A673 (cell line): ENCODE results near the gene TRPV4. TPM values are rescaled to one million over a fixed set of nuclear protein-coding genes. Genes with fewer than 3 reads are reported as not detected.
"Not testable (repeated sequence)": the region's sequence is repeated elsewhere in the genome, so short reads cannot be mapped to it uniquely, and the experiment has no call there.

Experiments
- BruUV-seq: library from RNA; stranded (reverse); fragments of 400-500 nt; replicated peaks from 2 replicates; lab custom pipeline; 2021; lab: Mats Ljungman, UMichigan
- CTCF ChIA-PET: fragments of 300-600 bp; sonication (Branson Sonifier 250); formaldehyde crosslinking; loops from one replicate; lab custom pipeline; 2022; ENCODE audit warnings: antibody characterized with exemption; lab: Charles Lee
- POLR2A ChIA-PET: fragments of 300-600 bp; sonication (Branson Sonifier 250); formaldehyde crosslinking; loops from one replicate; lab custom pipeline; 2022; ENCODE audit warnings: antibody characterized with exemption; ENCODE audit not compliant: low non-redundant PET; lab: Charles Lee
- DNase-seq: peaks from one replicate; pipeline ENCODE4 v3.0.0-alpha.2; 2015; ENCODE audit warnings: low spot score
- H3K27ac ChIP-seq: fragments of 200-600 bp; sonication (generic); 2 replicates; pipeline ENCODE4 v1.5.1; 2016; ENCODE audit warnings: mixed run types, low read depth, mild to moderate bottlenecking, mixed read lengths, antibody characterized with exemption, low read length; ENCODE audit not compliant: poor library complexity, severe bottlenecking
- H3K27me3 ChIP-seq: fragments of 200-600 bp; sonication (generic); replicated peaks from 2 replicates; pipeline ENCODE4 v1.6.1; 2017; ENCODE audit warnings: mixed run types, low read depth, mild to moderate bottlenecking, mixed read lengths, antibody characterized with exemption, low read length; ENCODE audit not compliant: insufficient read depth, poor library complexity
- H3K36me3 ChIP-seq: fragments of 200-600 bp; sonication (generic); 2 replicates; pipeline ENCODE4 v1.6.1; 2016; ENCODE audit warnings: mixed run types, mild to moderate bottlenecking, mixed read lengths, antibody characterized with exemption, low read length; ENCODE audit not compliant: insufficient read depth, poor library complexity, severe bottlenecking
- H3K4me1 ChIP-seq: fragments of 200-600 bp; sonication (generic); 2 replicates; pipeline ENCODE4 v1.6.1; 2017; ENCODE audit warnings: mixed run types, mild to moderate bottlenecking, mixed read lengths, antibody characterized with exemption, low read length; ENCODE audit not compliant: insufficient read depth, poor library complexity, severe bottlenecking
- H3K4me3 ChIP-seq: fragments of 200-600 bp; sonication (generic); 2 replicates; pipeline ENCODE4 v1.5.1; 2016; ENCODE audit warnings: low read depth, mixed run types, mild to moderate bottlenecking, mixed read lengths, low read length; ENCODE audit not compliant: poor library complexity, severe bottlenecking
- H3K9me3 ChIP-seq: fragments of 200-600 bp; sonication (generic); 2 replicates; pipeline ENCODE4 v1.6.1; 2016; ENCODE audit warnings: mixed run types, low read depth, mild to moderate bottlenecking, mixed read lengths, antibody characterized with exemption, low read length; ENCODE audit not compliant: poor library complexity, severe bottlenecking
- CTCF ChIP-seq: fragments of 300-800, 200-600 bp; sonication (generic); conservative IDR thresholded peaks from 2 replicates; pipeline ENCODE4 v1.5.1; 2017; ENCODE audit warnings: low read depth, mild to moderate bottlenecking, antibody characterized with exemption, low read length, moderate library complexity, mixed read lengths
- EZH2 ChIP-seq: fragments of 200-600 bp; sonication (generic); IDR thresholded peaks from 2 replicates; pipeline ENCODE4 v1.6.1; 2017; ENCODE audit warnings: borderline replicate concordance, low read depth, mild to moderate bottlenecking, mixed read lengths, antibody characterized with exemption, low read length; ENCODE audit not compliant: poor library complexity, severe bottlenecking
- intact Hi-C: fragments of 100-400 bp; cut with micrococcal nuclease; formaldehyde crosslinking; loops from one replicate; pipeline ENCODE4 v1.10.0; 2022; ENCODE audit not compliant: unreplicated experiment
- total RNA-seq: library from RNA; stranded (reverse); gene quantifications from 2 replicates; pipeline ENCODE4 v1.2.3, GENCODE V29; 2021

TRPV4 gene
- total RNA-seq, 1 experiment from 2014 or later, result 0.11 TPM

GRCh38 chr12:109863847-109864712 is 30.9 kb upstream of the TRPV4 start:
- TF ChIP-seq EZH2 (no peak), CTCF (no peak)
- intact Hi-C loops, result no loop called here
- POLR2A ChIA-PET, result no interaction called here

DNA sequence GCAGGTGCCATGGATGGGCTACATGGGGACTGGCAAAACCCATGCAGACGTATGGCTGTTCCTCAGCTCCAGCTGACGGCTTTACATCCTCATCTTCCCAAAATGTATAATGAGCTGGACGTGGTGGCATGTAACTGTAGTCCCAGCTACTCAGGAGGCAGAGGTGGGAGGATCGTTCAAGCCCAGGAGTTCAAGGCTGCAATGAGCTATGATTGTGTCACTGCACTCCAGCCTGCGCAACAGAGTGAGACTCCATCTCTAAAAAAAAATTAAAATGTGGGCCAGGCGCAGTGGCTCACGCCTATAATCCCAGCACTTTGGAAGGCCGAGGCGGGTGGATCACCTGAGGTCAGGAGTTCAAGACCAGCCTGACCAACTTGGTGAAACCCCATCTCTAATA is 29.3 kb upstream of the TRPV4 start:
- H3K27ac ChIP-seq, H3K36me3 ChIP-seq, BruUV-seq, POLR2A ChIA-PET, H3K27me3 ChIP-seq, DNase-seq, H3K9me3 ChIP-seq, intact Hi-C loops, H3K4me1 ChIP-seq, CTCF ChIA-PET, H3K4me3 ChIP-seq: not testable (repeated sequence)

More at GRCh38 chr12:109863847-109864712, 30.9 kb upstream of the TRPV4 start:
- CTCF ChIA-PET, result no interaction called here
- no peak overlapping the region for H3K27ac ChIP-seq
- BruUV-seq, result no TSS peak
- H3K9me3 ChIP-seq, result no peaks in the 10 kb centered on the region
- no peak for DNase-seq
- H3K4me1 ChIP-seq, result no peaks in the 10 kb centered on the region
- H3K27me3 ChIP-seq, result no peaks in the 10 kb centered on the region
- no peak overlapping the region for H3K4me3 ChIP-seq
- H3K36me3 ChIP-seq, result no peaks in the 10 kb centered on the region

GRCh38 chr12:109861689-109862314 is 28.6 kb upstream of the TRPV4 start:
- H3K27me3 ChIP-seq, result no peaks in the 10 kb centered on the region
- H3K4me3 ChIP-seq, result no peak overlapping the region
- TF ChIP-seq CTCF, result no peak
- TF ChIP-seq EZH2, result no peak
- H3K36me3 ChIP-seq, result no peaks in the 10 kb centered on the region
- ChIA-PET CTCF (no interaction called here), POLR2A (no interaction called here)
- intact Hi-C loops, result no loop called here
- no peaks in the 10 kb centered on the region for H3K9me3 ChIP-seq
- no peak for DNase-seq
- H3K27ac ChIP-seq, result no peak overlapping the region
- no TSS peak for BruUV-seq
- H3K4me1 ChIP-seq, result no peaks in the 10 kb centered on the region
